Common myeloid progenitor, CD34-positive (primary cell): Measurements from ENCODE around the gene KNG1.
"Not testable (repeated sequence)": the region's sequence is repeated elsewhere in the genome, so short reads cannot be mapped to it uniquely, and the experiment has no call there.

ENCODE experiments used
- CTCF ChIA-PET: fragments of 350-600 bp; sonication (Branson Sonifier 250); formaldehyde crosslinking; loops from one replicate; lab custom pipeline; 2021; ENCODE audit warnings: antibody characterized with exemption; lab: Charles Lee
- POLR2A ChIA-PET: fragments of 350-600 bp; sonication (Branson Sonifier 250); formaldehyde crosslinking; loops from one replicate; lab custom pipeline; 2021; ENCODE audit warnings: antibody characterized with exemption; lab: Charles Lee
- DNase-seq, 3 donors: peaks; one replicate each; pipeline versions ENCODE4 v3.0.0 to v3.0.0-alpha.2; 2013
- H3K27ac ChIP-seq, 2 experiments: 1 replicate in 1 of 2; 2 replicates in 1 of 2; pipeline ENCODE4 v1.7.0; 2013; ENCODE audit warnings: inconsistent platforms in 2 of 2, low read length in 2 of 2, mild to moderate bottlenecking in 2 of 2, low read depth in 1 of 2, moderate library complexity in 1 of 2; ENCODE audit not compliant: severe bottlenecking in 2 of 2, insufficient read depth in 1 of 2, poor library complexity in 1 of 2
- H3K27me3 ChIP-seq, 5 experiments: replicated peaks in 2 of 5; 1 replicate in 3 of 5; 2 replicates in 2 of 5; pipeline versions ENCODE4 v1.6.1 to v1.7.0; 2013; ENCODE audit warnings: low read length in 4 of 5, mild to moderate bottlenecking in 2 of 5, moderate library complexity in 2 of 5, inconsistent platforms in 1 of 5; ENCODE audit not compliant: insufficient read depth in 5 of 5, control insufficient read depth in 4 of 5
- H3K36me3 ChIP-seq, 4 experiments: 1 replicate in 2 of 4; 2 replicates in 2 of 4; pipeline versions ENCODE4 v1.6.1 to v1.7.0; 2013; ENCODE audit warnings: low read length in 3 of 4, control low read depth in 1 of 4, mild to moderate bottlenecking in 1 of 4; ENCODE audit not compliant: control insufficient read depth in 4 of 4, insufficient read depth in 4 of 4
- H3K4me1 ChIP-seq, 4 experiments: 1 replicate in 3 of 4; 2 replicates in 1 of 4; pipeline versions ENCODE4 v1.6.1 to v1.7.1; 2013; ENCODE audit warnings: low read length in 3 of 4, mild to moderate bottlenecking in 3 of 4, control low read depth in 1 of 4, inconsistent platforms in 1 of 4, moderate library complexity in 1 of 4; ENCODE audit not compliant: control insufficient read depth in 4 of 4, insufficient read depth in 4 of 4; ENCODE audit errors: control extremely low read depth in 1 of 4
- H3K4me3 ChIP-seq, 7 experiments: 1 replicate in 4 of 7; 2 replicates in 3 of 7; pipeline versions ENCODE4 v1.5.1 to v1.7.0; 2013; ENCODE audit warnings: mild to moderate bottlenecking in 7 of 7, low read length in 6 of 7, moderate library complexity in 6 of 7, inconsistent platforms in 2 of 7, low read depth in 2 of 7, control low read depth in 1 of 7; ENCODE audit not compliant: insufficient read depth in 4 of 7, control insufficient read depth in 1 of 7; ENCODE audit errors: extremely low read depth in 1 of 7
- H3K9me3 ChIP-seq, 5 experiments: 1 replicate in 4 of 5; 2 replicates in 1 of 5; pipeline versions ENCODE4 v1.6.1 to v1.7.1; 2013; ENCODE audit warnings: low read length in 4 of 5, mild to moderate bottlenecking in 2 of 5, inconsistent platforms in 1 of 5, low read depth in 1 of 5, moderate library complexity in 1 of 5; ENCODE audit not compliant: control insufficient read depth in 4 of 5, insufficient read depth in 2 of 5; ENCODE audit errors: control extremely low read depth in 1 of 5
- WGBS: methylation state at CpG from one replicate; pipeline ENCODE4 v1.1.5; 2013; ENCODE audit not compliant: insufficient coverage; 5-methylcytosine and 5-hydroxymethylcytosine counted together

The KNG1 gene

GRCh38 chr3:186680869-186681268 lies 36.3 kb upstream of the KNG1 start:
- Histone ChIP-seq H3K36me3 (no peaks in the 10 kb centered on the region), H3K4me1 (no peaks in the 10 kb centered on the region), H3K4me3 (no peak overlapping the region), H3K9me3 (peaks cover 0 to 6% (median 2%) of the 10 kb centered on the region in 5 experiments), H3K27me3 (peaks cover 0 to 4% (median 2%) of the 10 kb centered on the region in 5 experiments), H3K27ac (no peak overlapping the region)
- POLR2A ChIA-PET: no interaction called here
- WGBS: 100% methylated on average over 1 of the region's 1 CpG
- no peak for DNase-seq
- CTCF ChIA-PET: no interaction called here

GRCh38 chr3:186682812-186683211 lies 34.3 kb upstream of the KNG1 start:
- H3K4me3 ChIP-seq: no peak overlapping the region
- CTCF ChIA-PET: no interaction called here
- no peaks in the 10 kb centered on the region for H3K36me3 ChIP-seq
- WGBS: 100% methylated on average over 2 of the region's 3 CpGs
- DNase-seq: no peak
- no peaks in the 10 kb centered on the region for H3K4me1 ChIP-seq
- H3K27me3 ChIP-seq: peaks cover 0 to 7% (median 4%) of the 10 kb centered on the region in 5 experiments
- H3K9me3 ChIP-seq: peaks cover 0 to 6% (median 3%) of the 10 kb centered on the region in 5 experiments
- no peak overlapping the region for H3K27ac ChIP-seq
- POLR2A ChIA-PET: no interaction called here

- H3K4me1 ChIP-seq: no peaks in the 10 kb centered on the region
- H3K27me3 ChIP-seq: peaks cover 0 to 5% (median 3%) of the 10 kb centered on the region in 5 experiments
- CTCF ChIA-PET: no interaction called here
- no peaks in the 10 kb centered on the region for H3K36me3 ChIP-seq
- WGBS: 75% methylated on average over 3 of the region's 3 CpGs
- no peak overlapping the region for H3K4me3 ChIP-seq
- H3K27ac ChIP-seq: no peak overlapping the region
- POLR2A ChIA-PET: no interaction called here
- DNase-seq: no peak
- peaks cover 0 to 6% (median 3%) of the 10 kb centered on the region in 5 experiments for H3K9me3 ChIP-seq
Measured at GRCh38 chr3:186683979-186684378, 33.2 kb upstream of the KNG1 start.

GRCh38 chr3:186686475-186686874 lies 30.7 kb upstream of the KNG1 start:
- POLR2A ChIA-PET, DNase-seq: not testable (repeated sequence)
- CTCF ChIA-PET: interaction anchor here (0.8 kb wide), 1 partner anchor 12 kb away, joined by 3 read pairs; no protein-coding TSS in a partner anchor

GRCh38 chr3:186687120-186687651 lies 30.0 kb upstream of the KNG1 start:
- Histone ChIP-seq H3K9me3 (peaks cover 0 to 6% (median 3%) of the 10 kb centered on the region in 5 experiments), H3K4me3 (no peak overlapping the region), H3K36me3 (no peaks in the 10 kb centered on the region), H3K27me3 (peaks cover 0 to 5% (median 3%) of the 10 kb centered on the region in 5 experiments), H3K4me1 (no peaks in the 10 kb centered on the region), H3K27ac (no peak overlapping the region)
- CTCF ChIA-PET: no interaction called here
- DNase-seq: no peak
- POLR2A ChIA-PET: no interaction called here
- WGBS: 79% methylated on average over 8 of the region's 12 CpGs

More at GRCh38 chr3:186686475-186686874, 30.7 kb upstream of the KNG1 start:
- H3K9me3 ChIP-seq, H3K36me3 ChIP-seq, H3K27ac ChIP-seq, H3K4me3 ChIP-seq, H3K4me1 ChIP-seq, H3K27me3 ChIP-seq: not testable (repeated sequence)
- WGBS: no CpG with 5 or more reads among the region's 2 CpGs

GRCh38 chr3:186690304-186690703 lies 26.9 kb upstream of the KNG1 start:
- H3K9me3 ChIP-seq, H3K4me1 ChIP-seq, POLR2A ChIA-PET, DNase-seq, H3K27ac ChIP-seq, H3K27me3 ChIP-seq, H3K4me3 ChIP-seq, CTCF ChIA-PET, H3K36me3 ChIP-seq: not testable (repeated sequence)
- WGBS: no CpG with 5 or more reads among the region's 1 CpG

- POLR2A ChIA-PET: no interaction called here
- 93% methylated on average over 7 of the region's 7 CpGs for WGBS
- CTCF ChIA-PET: no interaction called here
Measured at GRCh38 chr3:186691676-186692075, 25.5 kb upstream of the KNG1 start.

More at GRCh38 chr3:186691676-186692075, 25.5 kb upstream of the KNG1 start:
- Histone ChIP-seq H3K4me1 (no peaks in the 10 kb centered on the region), H3K27me3 (peaks cover 0 to 5% (median 0%) of the 10 kb centered on the region in 5 experiments), H3K27ac (no peak overlapping the region), H3K36me3 (no peaks in the 10 kb centered on the region), H3K4me3 (no peak overlapping the region), H3K9me3 (no peaks in the 10 kb centered on the region)
- DNase-seq: no peak
